HCT116 (cell line): ENCODE measurements around the gene CAV1. TPM values are rescaled to one million over a fixed set of nuclear protein-coding genes. Genes with fewer than 3 reads are reported as not detected.

Experiments
- ATAC-seq: fragments of 200-7000 bp; cut with Tn5 transposase; 2 replicates; pipeline ENCODE4 v1.9.1; 2020; ENCODE audit warnings: mild to moderate bottlenecking, moderate library complexity
- BruUV-seq: library from RNA; stranded (reverse); fragments of 400-500 nt; replicated peaks from 2 replicates; lab custom pipeline; 2021; lab: Mats Ljungman, UMichigan
- CTCF ChIA-PET: fragments of 300-600 bp; sonication (Branson Sonifier 250); formaldehyde crosslinking; loops from one replicate; lab custom pipeline; 2021; ENCODE audit warnings: antibody characterized with exemption; lab: Charles Lee
- POLR2A ChIA-PET: fragments of 300-600, 350-600 bp; sonication (Branson Sonifier 250); formaldehyde crosslinking; loops from one replicate; lab custom pipeline; 2021; ENCODE audit warnings: antibody characterized with exemption; lab: Charles Lee
- RAD21 ChIA-PET, 2 experiments: fragments of 300-600 bp; sonication (Branson Sonifier 250); formaldehyde crosslinking; loops; one replicate each; lab custom pipeline; 2023; ENCODE audit warnings: low total read pairs in 2 of 2; ENCODE audit not compliant: uncharacterized antibody in 2 of 2, unreplicated experiment in 2 of 2, low non-redundant PET in 1 of 2; lab: Charles Lee
- DNase-seq: peaks from one replicate; pipeline ENCODE4 v3.0.0-alpha.2; 2010; ENCODE audit warnings: low read depth, low spot score
- H2AFZ ChIP-seq: fragments of 200-600 bp; shearing (Covaris generic), sonication (generic); 2 replicates; pipeline ENCODE4 v1.6.1; 2017; ENCODE audit warnings: low read depth, mixed run types, mixed read lengths, antibody characterized with exemption, low read length; ENCODE audit not compliant: poor library complexity, severe bottlenecking
- H3K27ac ChIP-seq: 2 replicates; pipeline ENCODE4 v1.5.1; 2012; ENCODE audit warnings: low read depth, low read length
- H3K27me3 ChIP-seq: fragments of 200-600 bp; sonication (generic); 2 replicates; pipeline ENCODE4 v1.6.1; 2016; ENCODE audit warnings: mixed run types, low read length, mixed read lengths; ENCODE audit not compliant: insufficient read depth
- H3K36me3 ChIP-seq, 2 experiments: fragments of 200-500 bp in 1 of 2; fragments of 200-600 bp in 1 of 2; sonication (Bioruptor generic) in 1 of 2; sonication (generic) in 1 of 2; 2 replicates each; pipeline versions ENCODE4 v1.5.1 to v1.6.1; 2014 to 2016; ENCODE audit warnings: low read length in 2 of 2, inconsistent platforms in 1 of 2, mixed read lengths in 1 of 2, mixed run types in 1 of 2; ENCODE audit not compliant: insufficient read depth in 2 of 2, control insufficient read depth in 1 of 2
- H3K4me1 ChIP-seq, 2 experiments: fragments of 200-600 bp in 1 of 2; sonication (generic) in 1 of 2; 2 replicates each; pipeline versions ENCODE4 v1.5.1 to v1.6.1; 2012 to 2017; ENCODE audit warnings: low read length in 2 of 2, inconsistent platforms in 1 of 2, mild to moderate bottlenecking in 1 of 2, mixed read lengths in 1 of 2, mixed run types in 1 of 2, moderate library complexity in 1 of 2; ENCODE audit not compliant: insufficient read depth in 2 of 2, control insufficient read depth in 1 of 2
- H3K4me2 ChIP-seq: fragments of 200-600 bp; sonication (generic); 2 replicates; pipeline ENCODE4 v1.6.1; 2017; ENCODE audit warnings: mixed run types, low read length, mixed read lengths
- H3K4me3 ChIP-seq, 2 experiments: fragments of 200-600 bp in 1 of 2; sonication (generic) in 1 of 2; replicated peaks in 1 of 2; 2 replicates each; pipeline ENCODE4 v1.5.1; 2011 to 2016; ENCODE audit warnings: low read length in 2 of 2, control low read depth in 1 of 2, low read depth in 1 of 2, mild to moderate bottlenecking in 1 of 2, mixed read lengths in 1 of 2, mixed run types in 1 of 2
- H3K79me2 ChIP-seq: fragments of 200-600 bp; sonication (generic); 2 replicates; pipeline ENCODE4 v1.6.1; 2017; ENCODE audit warnings: mild to moderate bottlenecking, mixed run types, low read length, moderate library complexity, mixed read lengths; ENCODE audit not compliant: insufficient read depth
- H3K9ac ChIP-seq: fragments of 200-600 bp; sonication (generic); 2 replicates; pipeline ENCODE4 v1.6.1; 2016; ENCODE audit warnings: low read length, mixed read lengths
- H3K9me2 ChIP-seq: fragments of 200-600 bp; sonication (generic), shearing (Covaris generic); 2 replicates; pipeline ENCODE4 v1.6.1; 2017; ENCODE audit warnings: mixed run types, mild to moderate bottlenecking, moderate library complexity; ENCODE audit not compliant: insufficient read depth
- H3K9me3 ChIP-seq, 2 experiments: fragments of 200-500 bp in 1 of 2; fragments of 200-600 bp in 1 of 2; sonication (Bioruptor generic) in 1 of 2; sonication (generic) in 1 of 2; 2 replicates each; pipeline ENCODE4 v1.6.1; 2014 to 2017; ENCODE audit warnings: low read length in 2 of 2, mixed read lengths in 2 of 2, inconsistent platforms in 1 of 2, low read depth in 1 of 2, mild to moderate bottlenecking in 1 of 2, mixed run types in 1 of 2, moderate library complexity in 1 of 2; ENCODE audit not compliant: control insufficient read depth in 1 of 2, insufficient read depth in 1 of 2
- H4K20me1 ChIP-seq: fragments of 200-600 bp; sonication (generic), shearing (Covaris generic); 2 replicates; pipeline ENCODE4 v1.6.1; 2017; ENCODE audit warnings: mixed run types, mild to moderate bottlenecking, moderate library complexity; ENCODE audit not compliant: insufficient read depth
- CBX3 ChIP-seq: IDR thresholded peaks from 2 replicates; pipeline ENCODE4 v1.6.1; 2012; ENCODE audit warnings: low read depth
- CEBPB ChIP-seq: IDR thresholded peaks from 2 replicates; pipeline ENCODE4 v1.6.1; 2012; ENCODE audit warnings: low read depth
- CTCF ChIP-seq, 3 experiments: fragments of 200-600 bp in 1 of 3; sonication (generic) in 1 of 3; IDR thresholded peaks in 2 of 3; conservative IDR thresholded peaks in 1 of 3; 2 replicates each; pipeline ENCODE4 v1.5.1; 2012 to 2017; ENCODE audit warnings: low read depth in 2 of 3, low read length in 2 of 3, antibody characterized with exemption in 1 of 3, borderline replicate concordance in 1 of 3, control low read depth in 1 of 3, mild to moderate bottlenecking in 1 of 3, mixed read lengths in 1 of 3, mixed run types in 1 of 3, moderate library complexity in 1 of 3; ENCODE audit not compliant: insufficient read depth in 1 of 3
- EGR1 ChIP-seq: IDR thresholded peaks from 2 replicates; pipeline ENCODE4 v1.6.1; 2012; ENCODE audit warnings: low read depth
- ELF1 ChIP-seq: IDR thresholded peaks from 2 replicates; pipeline ENCODE4 v1.6.1; 2012; ENCODE audit warnings: low read depth, borderline replicate concordance
- JUND ChIP-seq: IDR thresholded peaks from 2 replicates; pipeline ENCODE4 v1.6.1; 2012
- POLR2A ChIP-seq: IDR thresholded peaks from 2 replicates; pipeline ENCODE4 v1.7.0; 2011; ENCODE audit warnings: borderline replicate concordance; ENCODE audit not compliant: insufficient read depth, insufficient read length; ENCODE audit errors: extremely low read depth
- POLR2AphosphoS5 ChIP-seq: IDR thresholded peaks from 2 replicates; pipeline ENCODE4 v1.6.1; 2011; ENCODE audit warnings: mild to moderate bottlenecking, low read depth, low read length, moderate library complexity
- REST ChIP-seq: IDR thresholded peaks from 2 replicates; pipeline ENCODE4 v1.6.1; 2012; ENCODE audit warnings: low read depth
- SIN3A ChIP-seq: IDR thresholded peaks from 2 replicates; pipeline ENCODE4 v1.6.1; 2012; ENCODE audit warnings: low read depth
- intact Hi-C: fragments of 100-400 bp; cut with micrococcal nuclease; formaldehyde crosslinking; loops from 2 replicates; pipeline ENCODE4 v1.10.0; 2022
- total RNA-seq: library from RNA; stranded (reverse); gene quantifications from one replicate; pipeline ENCODE4 v1.2.1, GENCODE V29; 2021; ENCODE audit not compliant: unreplicated experiment

Gene CAV1
- total RNA-seq, 1 experiment from 2014 or later, result 298 TPM

GRCh38 chr7:116497708-116498107 is 27.1 kb upstream of the CAV1 start:
- Histone ChIP-seq H3K9ac (no peak overlapping the region), H3K79me2 (peaks cover 31% of the 10 kb centered on the region), H3K36me3 (peaks cover 0 to 24% of the 10 kb centered on the region in 2 experiments; a peak in 2 of 4 replicates), H3K9me3 (peaks cover 0 to 7% of the 10 kb centered on the region in 2 experiments; a peak in 1 of 4 replicates), H2AFZ (no peak overlapping the region), H3K9me2 (no peaks in the 10 kb centered on the region), H3K27me3 (no peaks in the 10 kb centered on the region), H3K27ac (peak overlapping the region; percentile 98; the same call in 1 of the 2 replicates), H3K4me2 (peak overlapping the region; percentile 87), H3K4me3 (no peak overlapping the region), H3K4me1 (peaks cover 23 to 57% of the 10 kb centered on the region in 2 experiments), H4K20me1 (no peaks in the 10 kb centered on the region)
- RAD21 ChIA-PET, result no interaction called here
- POLR2A ChIA-PET, result no interaction called here
- CTCF ChIA-PET, result no interaction called here
- intact Hi-C loops, result no loop called here
- DNase-seq, result no peak
- no TSS peak for BruUV-seq
- no peak for ATAC-seq
- TF ChIP-seq SIN3A (no peak), ELF1 (no peak), CBX3 (no peak), EGR1 (no peak)

GRCh38 chr7:116499168-116500077 is 25.4 kb upstream of the CAV1 start, which contains the start of gene CAV2:
Gene CAV2 (plus strand): TSS chr7:116499738. CDS start chr7:116499782, 44 bp downstream.
- no peaks in the 10 kb centered on the region for H4K20me1 ChIP-seq
- peaks cover 0 to 7% of the 10 kb centered on the region in 2 experiments; a peak in 1 of 4 replicates for H3K9me3 ChIP-seq
- no peaks in the 10 kb centered on the region for H3K9me2 ChIP-seq
- H3K9ac ChIP-seq, result peak within 1 kb of the TSS; percentile 98
- peaks cover 48% of the 10 kb centered on the region for H3K79me2 ChIP-seq
- CTCF ChIA-PET, result interaction anchor here (1.0 kb wide), 1 partner anchor 92 kb away, joined by 3 read pairs; no protein-coding TSS in a partner anchor
- H3K36me3 ChIP-seq, result peaks cover 0 to 32% of the 10 kb centered on the region in 2 experiments; a peak in 2 of 4 replicates
- H3K4me2 ChIP-seq, result peak within 1 kb of the TSS; percentile 87
- RAD21 ChIA-PET, result interaction anchor here (0.6 to 1.4 kb wide), 3 partner anchors 15 to 27 kb away, joined by 3 to 8 read pairs (median 6); no protein-coding TSS in a partner anchor
- intact Hi-C loops, result loop anchor here (1.0 to 5.0 kb wide), 2 partner anchors 25 to 142 kb away; no protein-coding TSS in a partner anchor
- peaks cover 23 to 64% of the 10 kb centered on the region in 2 experiments for H3K4me1 ChIP-seq
- no TSS peak for BruUV-seq
- peak within 1 kb of the TSS; percentile 73 to 95 for H3K4me3 ChIP-seq
- ATAC-seq, result peak; percentile 81
- POLR2A ChIA-PET, result interaction anchor here (0.7 to 1.6 kb wide), 5 partner anchors 12 to 242 kb away, joined by 3 to 6 read pairs (median 4); no protein-coding TSS in a partner anchor
- H3K27ac ChIP-seq, result peak within 1 kb of the TSS; percentile 98
- no peaks in the 10 kb centered on the region for H3K27me3 ChIP-seq
- H2AFZ ChIP-seq, result no peak within 1 kb of the TSS
- peak; percentile 74 for DNase-seq
- TF ChIP-seq POLR2AphosphoS5 (peak; percentile 70), JUND (peak; percentile 46), CTCF (IDR thresholded peaks at IDR 0.05 in 2 of 3, conservative IDR thresholded peaks at IDR 0.05 in 1 of 3; ENCODE audit: borderline replicate concordance in 1 of 3, insufficient read depth in 1 of 3, low read depth in 2 of 3, low read length in 2 of 3) (no peak), POLR2A (peak; percentile 20), REST (no peak), CEBPB (0 out of 2 replicates have a peak, but pooled peaks have one; percentile 15)
